Left kidney (tissue), 2 donors: ENCODE results near the gene KCNK7. TPM values are rescaled to one million over a fixed set of nuclear protein-coding genes. Genes with fewer than 3 reads are reported as not detected.
A peak's percentile ranks its signal among the peaks of the same experiment; 100 is the strongest.

Experiments
- DNase-seq: peaks from one replicate; pipeline ENCODE4 v3.0.0-alpha.2; 2013
- polyA plus RNA-seq: library from polyadenylated mRNA; unstranded; fragments of 120-200 nt; gene quantifications from one replicate; pipeline ENCODE4 v1.2.1, GENCODE V29; 2013; ENCODE audit not compliant: insufficient read length

KCNK7 gene
- polyA plus RNA-seq, 1 donor: 0.28 TPM

- DNase-seq: no peak
Observed at GRCh38 chr11:65611028-65611757, 15.6 kb upstream of the KCNK7 start.

- no peak for DNase-seq
Observed at GRCh38 chr11:65610404-65610803, 14.8 kb upstream of the KCNK7 start.

- DNase-seq: no peak
Observed at GRCh38 chr11:65609665-65610064, 14.1 kb upstream of the KCNK7 start.

- DNase-seq: no peak
Observed at GRCh38 chr11:65609229-65609628, 13.6 kb upstream of the KCNK7 start.

GRCh38 chr11:65607614-65608426 is 12.2 kb upstream of the KCNK7 start:
- DNase-seq: no peak

- DNase-seq: peak; percentile 95
Observed at GRCh38 chr11:65606876-65607613, 11.4 kb upstream of the KCNK7 start.

- DNase-seq: no peak
Observed at GRCh38 chr11:65604258-65604657, 8.7 kb upstream of the KCNK7 start.

GRCh38 chr11:65599955-65600246 is 4.3 kb upstream of the KCNK7 start:
- DNase-seq: no peak

GRCh38 chr11:65599216-65599954 is 3.8 kb upstream of the KCNK7 start:
- no peak for DNase-seq

GRCh38 chr11:65598258-65598699 is 2.7 kb upstream of the KCNK7 start:
- DNase-seq: no peak

- no peak for DNase-seq
Observed at GRCh38 chr11:65596520-65596919, 920 bp upstream of the KCNK7 start.

- DNase-seq: no peak
Observed at GRCh38 chr11:65595131-65595530, 469 bp downstream of the KCNK7 start.

- no peak for DNase-seq
Observed at GRCh38 chr11:65593518-65594414, 1.8 kb downstream of the KCNK7 start.

- DNase-seq: no peak
Observed at GRCh38 chr11:65592858-65593517, 2.6 kb downstream of the KCNK7 start.

- DNase-seq: no peak
Observed at GRCh38 chr11:65591939-65592857, 3.4 kb downstream of the KCNK7 start.

- DNase-seq: no peak
Observed at GRCh38 chr11:65590240-65590738, 5.3 kb downstream of the KCNK7 start.

- no peak for DNase-seq
Observed at GRCh38 chr11:65589444-65590239, 6.0 kb downstream of the KCNK7 start.
